Activated CD8-positive, alpha-beta memory T cell treated with anti-CD3 and anti-CD28 coated beads, Interleukin-2, amount 10 ng/mL, durations not matched to agents 7 days and 5 days (primary cell): ENCODE measurements around the gene ZNF697. TPM values are rescaled to one million over a fixed set of nuclear protein-coding genes. Genes with fewer than 3 reads are reported as not detected.

ENCODE experiments used
- ATAC-seq: fragments of 150-1000 bp; cut with Tn5 transposase; one replicate; pipeline ENCODE4 v1.10.0; 2021; ENCODE audit warnings: moderate library complexity
- CTCF ChIA-PET: fragments of 350-600 bp; sonication (Branson Sonifier 250); formaldehyde crosslinking; loops from one replicate; lab custom pipeline; 2021; ENCODE audit warnings: antibody characterized with exemption; lab: Charles Lee
- DNase-seq: peaks from one replicate; pipeline ENCODE4 v3.0.0-alpha.2; 2020
- H3K27ac Mint-ChIP-seq: one replicate; pipeline ENCODE4 v1.8.0; 2021; ENCODE audit warnings: mild to moderate bottlenecking, mixed read lengths
- H3K27me3 Mint-ChIP-seq: one replicate; pipeline ENCODE4 v1.8.0; 2021; ENCODE audit warnings: mixed read lengths
- H3K36me3 Mint-ChIP-seq: one replicate; pipeline ENCODE4 v1.8.0; 2021; ENCODE audit warnings: mild to moderate bottlenecking, mixed read lengths
- H3K4me1 Mint-ChIP-seq: one replicate; pipeline ENCODE4 v1.8.0; 2021; ENCODE audit warnings: mixed read lengths
- H3K4me3 Mint-ChIP-seq: one replicate; pipeline ENCODE4 v1.8.0; 2021; ENCODE audit warnings: mild to moderate bottlenecking, moderate library complexity, mixed read lengths
- H3K9me3 Mint-ChIP-seq: one replicate; pipeline ENCODE4 v1.8.0; 2022; ENCODE audit warnings: low read depth, mixed read lengths
- total RNA-seq, 2 experiments: library from RNA; stranded (reverse); gene quantifications; one replicate each; pipeline ENCODE4 v1.2.3, GENCODE V29; 2021

The ZNF697 gene
- total RNA-seq, 2 experiments from 2014 or later = 0.06 to 0.47 TPM

- H3K27ac Mint-ChIP-seq = no peak overlapping the region
- H3K36me3 Mint-ChIP-seq = no peaks in the 10 kb centered on the region
- peaks cover 39% of the 10 kb centered on the region for H3K27me3 Mint-ChIP-seq
- no peaks in the 10 kb centered on the region for H3K9me3 Mint-ChIP-seq
- DNase-seq (no peak), ATAC-seq (no peak)
- H3K4me1 Mint-ChIP-seq = peaks cover 6% of the 10 kb centered on the region
- no peak overlapping the region for H3K4me3 Mint-ChIP-seq
- CTCF ChIA-PET = interaction anchor here (0.7 to 5.6 kb wide), 6 partner anchors 12 to 133 kb away, joined by 3 to 46 read pairs (median 4); no protein-coding TSS in a partner anchor
Measured at GRCh38 chr1:119676571-119677206, 28.6 kb upstream of the ZNF697 start.

- peaks cover 37% of the 10 kb centered on the region for H3K27me3 Mint-ChIP-seq
- no peak for ATAC-seq
- CTCF ChIA-PET = interaction anchor here (0.6 to 5.6 kb wide), 13 partner anchors 9 to 70 kb away, joined by 3 to 46 read pairs (median 7); partner anchors contain the start of gene PHGDH
- H3K36me3 Mint-ChIP-seq = no peaks in the 10 kb centered on the region
- no peaks in the 10 kb centered on the region for H3K9me3 Mint-ChIP-seq
- peak; percentile 77 for DNase-seq
- no peak overlapping the region for H3K27ac Mint-ChIP-seq
- peak overlapping the region; percentile 27 for H3K4me3 Mint-ChIP-seq
- peaks cover 6% of the 10 kb centered on the region for H3K4me1 Mint-ChIP-seq
Measured at GRCh38 chr1:119675349-119676345, 27.6 kb upstream of the ZNF697 start.

- H3K9me3 Mint-ChIP-seq = no peaks in the 10 kb centered on the region
- DNase-seq (no peak), ATAC-seq (no peak)
- no peak overlapping the region for H3K27ac Mint-ChIP-seq
- H3K4me1 Mint-ChIP-seq = peaks cover 6% of the 10 kb centered on the region
- H3K4me3 Mint-ChIP-seq = no peak overlapping the region
- CTCF ChIA-PET = interaction anchor here (0.9 to 5.6 kb wide), 9 partner anchors 9 to 66 kb away, joined by 3 to 46 read pairs (median 8); partner anchors contain the start of gene PHGDH
- H3K27me3 Mint-ChIP-seq = peaks cover 36% of the 10 kb centered on the region
- H3K36me3 Mint-ChIP-seq = no peaks in the 10 kb centered on the region
Measured at GRCh38 chr1:119674835-119675289, 26.8 kb upstream of the ZNF697 start.

- Mint-ChIP-seq H3K36me3 (no peaks in the 10 kb centered on the region), H3K27ac (no peak overlapping the region), H3K9me3 (no peaks in the 10 kb centered on the region), H3K4me3 (no peak overlapping the region), H3K27me3 (peaks cover 32% of the 10 kb centered on the region), H3K4me1 (peaks cover 6% of the 10 kb centered on the region)
- ATAC-seq (no peak), DNase-seq (no peak)
- CTCF ChIA-PET = interaction anchor here (0.9 to 5.6 kb wide), 6 partner anchors 10 to 63 kb away, joined by 3 to 46 read pairs (median 14); partner anchors contain the start of gene PHGDH
Measured at GRCh38 chr1:119674111-119674526, 26.1 kb upstream of the ZNF697 start.

GRCh38 chr1:119673171-119673940 is 25.3 kb upstream of the ZNF697 start:
- DNase-seq (no peak), ATAC-seq (no peak)
- CTCF ChIA-PET = interaction anchor here (1.0 to 5.6 kb wide), 5 partner anchors 12 to 63 kb away, joined by 3 to 46 read pairs (median 20); no protein-coding TSS in a partner anchor
- H3K4me3 Mint-ChIP-seq = no peak overlapping the region
- H3K9me3 Mint-ChIP-seq = no peaks in the 10 kb centered on the region
- no peaks in the 10 kb centered on the region for H3K36me3 Mint-ChIP-seq
- H3K27me3 Mint-ChIP-seq = peaks cover 29% of the 10 kb centered on the region
- H3K27ac Mint-ChIP-seq = no peak overlapping the region
- peaks cover 6% of the 10 kb centered on the region for H3K4me1 Mint-ChIP-seq

GRCh38 chr1:119670898-119671297 is 22.8 kb upstream of the ZNF697 start:
- ATAC-seq (no peak), DNase-seq (no peak)
- no peak overlapping the region for H3K4me3 Mint-ChIP-seq
- H3K4me1 Mint-ChIP-seq = peaks cover 6% of the 10 kb centered on the region
- H3K27me3 Mint-ChIP-seq = peaks cover 24% of the 10 kb centered on the region
- H3K27ac Mint-ChIP-seq = no peak overlapping the region
- CTCF ChIA-PET = interaction anchor here (0.9 kb wide), 1 partner anchor 59 kb away, joined by 3 read pairs; no protein-coding TSS in a partner anchor
- no peaks in the 10 kb centered on the region for H3K36me3 Mint-ChIP-seq
- no peaks in the 10 kb centered on the region for H3K9me3 Mint-ChIP-seq

GRCh38 chr1:119667173-119667572 is 19.1 kb upstream of the ZNF697 start:
- Mint-ChIP-seq H3K27me3 (peaks cover 16% of the 10 kb centered on the region), H3K4me1 (peaks cover 4% of the 10 kb centered on the region), H3K4me3 (no peak overlapping the region), H3K9me3 (no peaks in the 10 kb centered on the region), H3K36me3 (no peaks in the 10 kb centered on the region), H3K27ac (no peak overlapping the region)
- no peak for DNase-seq
- no peak for ATAC-seq
- CTCF ChIA-PET = no interaction called here

GRCh38 chr1:119664067-119664466 is 16.0 kb upstream of the ZNF697 start:
- no peaks in the 10 kb centered on the region for H3K36me3 Mint-ChIP-seq
- DNase-seq (no peak), ATAC-seq (no peak)
- H3K27me3 Mint-ChIP-seq = peaks cover 29% of the 10 kb centered on the region
- no peak overlapping the region for H3K4me3 Mint-ChIP-seq
- peaks cover 11% of the 10 kb centered on the region for H3K4me1 Mint-ChIP-seq
- CTCF ChIA-PET = interaction anchor here (1.0 to 1.3 kb wide), 2 partner anchors 13 to 53 kb away, joined by 3 to 7 read pairs; no protein-coding TSS in a partner anchor
- H3K9me3 Mint-ChIP-seq = no peaks in the 10 kb centered on the region
- H3K27ac Mint-ChIP-seq = no peak overlapping the region

GRCh38 chr1:119662034-119662437 is 14.0 kb upstream of the ZNF697 start:
- DNase-seq (no peak), ATAC-seq (no peak)
- CTCF ChIA-PET = interaction anchor here (1.3 to 2.9 kb wide), 5 partner anchors 13 to 53 kb away, joined by 3 to 20 read pairs (median 7); no protein-coding TSS in a partner anchor
- Mint-ChIP-seq H3K4me1 (peaks cover 11% of the 10 kb centered on the region), H3K27me3 (peaks cover 29% of the 10 kb centered on the region), H3K36me3 (no peaks in the 10 kb centered on the region), H3K4me3 (no peak overlapping the region), H3K27ac (no peak overlapping the region), H3K9me3 (no peaks in the 10 kb centered on the region)

- CTCF ChIA-PET = interaction anchor here (2.1 to 2.9 kb wide), 2 partner anchors 14 to 49 kb away, joined by 13 to 20 read pairs; no protein-coding TSS in a partner anchor
- H3K36me3 Mint-ChIP-seq = no peaks in the 10 kb centered on the region
- no peak for DNase-seq
- peaks cover 12% of the 10 kb centered on the region for H3K4me1 Mint-ChIP-seq
- no peak overlapping the region for H3K4me3 Mint-ChIP-seq
- ATAC-seq = no peak
- H3K27ac Mint-ChIP-seq = no peak overlapping the region
- peaks cover 36% of the 10 kb centered on the region for H3K27me3 Mint-ChIP-seq
- H3K9me3 Mint-ChIP-seq = no peaks in the 10 kb centered on the region
Measured at GRCh38 chr1:119660253-119661083, 12.4 kb upstream of the ZNF697 start.

- CTCF ChIA-PET = interaction anchor here (2.1 kb wide), 1 partner anchor 48 kb away, joined by 13 read pairs; no protein-coding TSS in a partner anchor
- H3K27ac Mint-ChIP-seq = no peak overlapping the region
Measured at GRCh38 chr1:119659628-119660027, 11.6 kb upstream of the ZNF697 start.

More at GRCh38 chr1:119659628-119660027, 11.6 kb upstream of the ZNF697 start:
- DNase-seq (no peak), ATAC-seq (no peak)
- Mint-ChIP-seq H3K9me3 (no peaks in the 10 kb centered on the region), H3K4me3 (no peak overlapping the region), H3K36me3 (no peaks in the 10 kb centered on the region), H3K27me3 (peaks cover 38% of the 10 kb centered on the region), H3K4me1 (peaks cover 12% of the 10 kb centered on the region)
